GM12878 (cell line): ENCODE results near the gene MAP1S. TPM values are rescaled to one million over a fixed set of nuclear protein-coding genes. Genes with fewer than 3 reads are reported as not detected.

Experiments used
- ATAC-seq: fragments of 200-7000 bp; cut with Tn5 transposase; 3 replicates; pipeline ENCODE4 v1.9.1; 2020; ENCODE audit warnings: mild to moderate bottlenecking, moderate library complexity
- BruUV-seq: library from RNA; stranded (reverse); fragments of 400-500 nt; replicated peaks from 2 replicates; lab custom pipeline; 2021; lab: Mats Ljungman, UMichigan
- CTCF ChIA-PET: fragments of 300-600 bp; sonication (Branson Sonifier 250); formaldehyde crosslinking; extraction: SDS; loops from one replicate; lab custom pipeline; 2021; ENCODE audit warnings: inconsistent platforms; lab: Yijun Ruan, JAX
- POLR2A ChIA-PET: fragments of 350-600 bp; formaldehyde crosslinking; extraction: SDS; loops from one replicate; lab custom pipeline; 2021; ENCODE audit warnings: inconsistent platforms; lab: Charles Lee
- RAD21 ChIA-PET: fragments of 300-600 bp; sonication (Branson Sonifier 250); formaldehyde crosslinking; loops from one replicate; lab custom pipeline; 2023; ENCODE audit warnings: antibody characterized with exemption; ENCODE audit not compliant: unreplicated experiment; lab: Charles Lee
- SMC1A ChIA-PET: fragments of 300-600 bp; sonication (Branson Sonifier 250); formaldehyde crosslinking; loops from one replicate; lab custom pipeline; 2023; ENCODE audit not compliant: unreplicated experiment, uncharacterized antibody; lab: Charles Lee
- DNase-seq: peaks from one replicate; pipeline ENCODE4 v3.0.0-alpha.2; 2011; ENCODE audit warnings: low read depth, low spot score
- FAIRE-seq: peaks from 3 replicates; lab custom pipeline; 2011; peaks lifted over from hg19 to GRCh38; lab: Jason Lieb, UNC
- H2AFZ ChIP-seq: 2 replicates; pipeline ENCODE4 v1.6.0; 2011; ENCODE audit warnings: low read depth, low read length, control low read depth; ENCODE audit not compliant: control insufficient read depth
- H3K27ac ChIP-seq: 2 replicates; pipeline ENCODE4 v1.5.1; 2011; ENCODE audit warnings: control low read depth; ENCODE audit not compliant: control insufficient read depth, insufficient read depth
- H3K27me3 ChIP-seq, 2 experiments: replicated peaks in 1 of 2; 2 replicates each; pipeline versions ENCODE4 v1.6.0 to v1.6.1; 2011; ENCODE audit warnings: low read length in 1 of 2; ENCODE audit not compliant: control insufficient read depth in 2 of 2, insufficient read depth in 2 of 2
- H3K36me3 ChIP-seq, 2 experiments: 2 replicates each; pipeline ENCODE4 v1.5.1; 2011; ENCODE audit warnings: low read length in 1 of 2; ENCODE audit not compliant: control insufficient read depth in 2 of 2, insufficient read depth in 2 of 2
- H3K4me1 ChIP-seq: 2 replicates; pipeline ENCODE4 v1.6.1; 2011; ENCODE audit warnings: mild to moderate bottlenecking, low read length, moderate library complexity, mixed read lengths; ENCODE audit not compliant: control insufficient read depth, insufficient read depth
- H3K4me2 ChIP-seq: 2 replicates; pipeline ENCODE4 v1.6.0; 2011; ENCODE audit warnings: control low read depth; ENCODE audit not compliant: control insufficient read depth, insufficient read depth
- H3K4me3 ChIP-seq: fragments of 200-600 bp; sonication (generic); 2 replicates; pipeline ENCODE4 v1.5.1; 2016
- H3K79me2 ChIP-seq: 2 replicates; pipeline ENCODE4 v1.6.0; 2011; ENCODE audit warnings: low read length; ENCODE audit not compliant: control insufficient read depth, insufficient read depth
- H3K9ac ChIP-seq: 2 replicates; pipeline ENCODE4 v1.8.0; 2011; ENCODE audit warnings: low read length, control low read depth, mixed read lengths; ENCODE audit not compliant: control insufficient read depth, insufficient read depth
- H3K9me3 ChIP-seq: replicated peaks from 3 replicates; pipeline ENCODE4 v1.5.1; 2011; ENCODE audit warnings: mild to moderate bottlenecking, low read length; ENCODE audit not compliant: control insufficient read depth, insufficient read depth
- H4K20me1 ChIP-seq: 2 replicates; pipeline ENCODE4 v1.6.0; 2011; ENCODE audit not compliant: control insufficient read depth, insufficient read depth
- CBX5 ChIP-seq: sonication (generic); IDR thresholded peaks from 2 replicates; pipeline ENCODE4 v1.6.1; 2016; ENCODE audit warnings: low read depth, moderate library complexity, mild to moderate bottlenecking, inconsistent platforms
- CHD4 ChIP-seq: fragments of 200-600 bp; sonication (generic); IDR thresholded peaks from 2 replicates; pipeline ENCODE4 v1.6.1; 2016; ENCODE audit warnings: mild to moderate bottlenecking
- IKZF1 ChIP-seq: fragments of 450-650 bp; conservative IDR thresholded peaks from 2 replicates; pipeline ENCODE4 v1.6.1; 2017; ENCODE audit warnings: antibody characterized with exemption, mild to moderate bottlenecking
- MYC ChIP-seq: IDR thresholded peaks from 2 replicates; pipeline ENCODE4 v1.6.1; 2011; ENCODE audit warnings: mild to moderate bottlenecking, low read length, moderate library complexity, inconsistent platforms; ENCODE audit not compliant: insufficient read depth, insufficient replicate concordance, insufficient read length, severe bottlenecking
- NR2C1 ChIP-seq: fragments of 450-650 bp; IDR thresholded peaks from 2 replicates; pipeline ENCODE4 v1.6.1; 2017; ENCODE audit warnings: antibody characterized with exemption, mild to moderate bottlenecking, moderate library complexity
- SMAD1 ChIP-seq: fragments of 450-650 bp; IDR thresholded peaks from 2 replicates; pipeline ENCODE4 v1.6.1; 2018; ENCODE audit warnings: mild to moderate bottlenecking, low read depth; ENCODE audit not compliant: partially characterized antibody
- SMARCA5 ChIP-seq: fragments of 450-650 bp; IDR thresholded peaks from 2 replicates; pipeline ENCODE4 v1.6.1; 2017; ENCODE audit warnings: mild to moderate bottlenecking
- ZBTB11 ChIP-seq: fragments of 450-650 bp; formaldehyde crosslinking; IDR thresholded peaks from 2 replicates; pipeline ENCODE4 v1.5.0; 2022; ENCODE audit warnings: mild to moderate bottlenecking, missing genetic modification characterization
- ZNF217 ChIP-seq: fragments of 450-650 bp; IDR thresholded peaks from 2 replicates; pipeline ENCODE4 v1.6.1; 2017; ENCODE audit warnings: antibody characterized with exemption, mild to moderate bottlenecking
- WGBS: methylation state at CpG from one replicate; pipeline ENCODE4 v1.1.6; 2016; ENCODE audit warnings: low lambda C conversion rate; ENCODE audit not compliant: insufficient replicate concordance, insufficient coverage; ENCODE audit errors: missing lambda C conversion rate; 5-methylcytosine and 5-hydroxymethylcytosine counted together
- in situ Hi-C: fragments of 300-500 bp; cut with MboI; formaldehyde crosslinking; loops from 9 replicates; pipeline ENCODE4 v1.14.3; 2018; ENCODE audit warnings: mixed read lengths
- intact Hi-C: fragments of 100-400 bp; cut with micrococcal nuclease; formaldehyde crosslinking; loops from one replicate; pipeline ENCODE4 v1.14.2; 2022; ENCODE audit not compliant: unreplicated experiment
- polyA plus RNA-seq, 11 experiments: library from polyadenylated mRNA; depleted of rRNA in 4 of 11; unstranded in 6 of 11; stranded (reverse) in 5 of 11; fragments of >200 nt; fragmentation: Nextera tagmentation in 4 of 11; fragmentation: Illumina TruSeq in 1 of 11; extraction: Ambion mirVana in 4 of 11; extraction: Trizol in 1 of 11; gene quantifications; 1 replicate in 1 of 11; 2 replicates in 10 of 11; pipeline versions ENCODE4 v1.2.1 to v1.2.3, GENCODE V29; 2011 to 2016; ENCODE audit warnings: inconsistent platforms in 2 of 11, missing spikeins in 2 of 11, low read depth in 1 of 11
- total RNA-seq, 4 experiments: library from RNA; depleted of rRNA in 3 of 4; stranded (reverse); fragments of >200 nt in 3 of 4; fragmentation: Illumina TruSeq in 1 of 4; extraction: Trizol in 1 of 4; gene quantifications; 2 replicates each; pipeline versions ENCODE4 v1.2.1 to v1.2.3, GENCODE V29; 2013 to 2021
- TF ChIP-seq, protein P1 (sequence below): IDR thresholded peaks from 2 replicates; pipeline ENCODE4 v1.6.1; 2011; ENCODE audit warnings: low read depth, mild to moderate bottlenecking, low read length, moderate library complexity, borderline replicate concordance; ENCODE audit errors: extremely low read depth
- TF ChIP-seq, protein P2 (sequence below): fragments of 450-650 bp; IDR thresholded peaks from 2 replicates; pipeline ENCODE4 v1.6.1; 2018; ENCODE audit warnings: borderline replicate concordance, mild to moderate bottlenecking; ENCODE audit not compliant: partially characterized antibody
- TF ChIP-seq, protein P3 (sequence below): fragments of 450-650 bp; IDR thresholded peaks from 2 replicates; pipeline ENCODE4 v1.6.1; 2017; ENCODE audit warnings: mild to moderate bottlenecking, low read depth, inconsistent platforms; ENCODE audit not compliant: poor library complexity, severe bottlenecking

The MAP1S gene
- total and polyA plus RNA-seq, 10 of the 15 experiments (the other 5 are each of a cell fraction or from before 2014, with no cell fraction given), result 2.1 to 63.9 (median 15.0) TPM

- Histone ChIP-seq H3K9ac (no peak overlapping the region), H3K27ac (no peak overlapping the region), H4K20me1 (no peaks in the 10 kb centered on the region), H3K27me3 (no peaks in the 10 kb centered on the region), H2AFZ (no peak overlapping the region), H3K4me1 (peaks cover 7% of the 10 kb centered on the region), H3K4me2 (no peak overlapping the region), H3K4me3 (no peak overlapping the region), H3K36me3 (peaks cover 6 to 14% of the 10 kb centered on the region in 2 experiments), H3K79me2 (peaks cover 2% of the 10 kb centered on the region), H3K9me3 (no peaks in the 10 kb centered on the region; the same call in 2 of the 3 replicates)
- FAIRE-seq, result no peak
- ChIA-PET SMC1A (interaction anchor here (1.2 kb wide), 1 partner anchor 17 kb away, joined by 3 read pairs; the partner anchor contains the start of gene FCHO1), POLR2A (no interaction called here), RAD21 (no interaction called here), CTCF (interaction anchor here (1.3 kb wide), 1 partner anchor 33 kb away, joined by 6 read pairs; no protein-coding TSS in a partner anchor)
- WGBS, result 88% methylated on average over 16 of the region's 16 CpGs
- no peak for ATAC-seq
- no TSS peak for BruUV-seq
- intact Hi-C loops (no loop called here), in situ Hi-C loops (no loop called here)
- no peak for DNase-seq
- TF ChIP-seq CHD4 (no peak), ZNF217 (no peak), IKZF1 (no peak), MYC (no peak), ZBTB11 (CRISPR knock-in tag) (no peak), SMAD1 (no peak), NR2C1 (no peak), SMARCA5 (no peak), CBX5 (no peak)
- TF ChIP-seq, protein P1, sequence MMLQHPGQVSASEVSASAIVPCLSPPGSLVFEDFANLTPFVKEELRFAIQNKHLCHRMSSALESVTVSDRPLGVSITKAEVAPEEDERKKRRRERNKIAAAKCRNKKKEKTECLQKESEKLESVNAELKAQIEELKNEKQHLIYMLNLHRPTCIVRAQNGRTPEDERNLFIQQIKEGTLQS, result no peak
- TF ChIP-seq, protein P2, sequence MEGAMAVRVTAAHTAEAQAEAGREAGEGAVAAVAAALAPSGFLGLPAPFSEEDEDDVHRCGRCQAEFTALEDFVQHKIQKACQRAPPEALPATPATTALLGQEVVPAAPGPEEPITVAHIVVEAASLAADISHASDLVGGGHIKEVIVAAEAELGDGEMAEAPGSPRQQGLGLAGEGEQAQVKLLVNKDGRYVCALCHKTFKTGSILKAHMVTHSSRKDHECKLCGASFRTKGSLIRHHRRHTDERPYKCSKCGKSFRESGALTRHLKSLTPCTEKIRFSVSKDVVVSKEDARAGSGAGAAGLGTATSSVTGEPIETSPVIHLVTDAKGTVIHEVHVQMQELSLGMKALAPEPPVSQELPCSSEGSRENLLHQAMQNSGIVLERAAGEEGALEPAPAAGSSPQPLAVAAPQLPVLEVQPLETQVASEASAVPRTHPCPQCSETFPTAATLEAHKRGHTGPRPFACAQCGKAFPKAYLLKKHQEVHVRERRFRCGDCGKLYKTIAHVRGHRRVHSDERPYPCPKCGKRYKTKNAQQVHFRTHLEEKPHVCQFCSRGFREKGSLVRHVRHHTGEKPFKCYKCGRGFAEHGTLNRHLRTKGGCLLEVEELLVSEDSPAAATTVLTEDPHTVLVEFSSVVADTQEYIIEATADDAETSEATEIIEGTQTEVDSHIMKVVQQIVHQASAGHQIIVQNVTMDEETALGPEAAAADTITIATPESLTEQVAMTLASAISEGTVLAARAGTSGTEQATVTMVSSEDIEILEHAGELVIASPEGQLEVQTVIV, result no peak
- TF ChIP-seq, protein P3, sequence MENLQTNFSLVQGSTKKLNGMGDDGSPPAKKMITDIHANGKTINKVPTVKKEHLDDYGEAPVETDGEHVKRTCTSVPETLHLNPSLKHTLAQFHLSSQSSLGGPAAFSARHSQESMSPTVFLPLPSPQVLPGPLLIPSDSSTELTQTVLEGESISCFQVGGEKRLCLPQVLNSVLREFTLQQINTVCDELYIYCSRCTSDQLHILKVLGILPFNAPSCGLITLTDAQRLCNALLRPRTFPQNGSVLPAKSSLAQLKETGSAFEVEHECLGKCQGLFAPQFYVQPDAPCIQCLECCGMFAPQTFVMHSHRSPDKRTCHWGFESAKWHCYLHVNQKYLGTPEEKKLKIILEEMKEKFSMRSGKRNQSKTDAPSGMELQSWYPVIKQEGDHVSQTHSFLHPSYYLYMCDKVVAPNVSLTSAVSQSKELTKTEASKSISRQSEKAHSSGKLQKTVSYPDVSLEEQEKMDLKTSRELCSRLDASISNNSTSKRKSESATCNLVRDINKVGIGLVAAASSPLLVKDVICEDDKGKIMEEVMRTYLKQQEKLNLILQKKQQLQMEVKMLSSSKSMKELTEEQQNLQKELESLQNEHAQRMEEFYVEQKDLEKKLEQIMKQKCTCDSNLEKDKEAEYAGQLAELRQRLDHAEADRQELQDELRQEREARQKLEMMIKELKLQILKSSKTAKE, result no peak
These were observed 14.9 kb downstream of the MAP1S start for GRCh38 chr19:17734146-17734545.
